HepG2 (cell line): Measurements from ENCODE around the gene ANTXR1. TPM values are rescaled to one million over a fixed set of nuclear protein-coding genes. Genes with fewer than 3 reads are reported as not detected.

Experiments used
- AKNA ChIP-seq: sonication (generic); formaldehyde crosslinking; IDR thresholded peaks from 2 replicates; pipeline ENCODE4 v1.4.0; 2020; ENCODE audit warnings: missing genetic modification reagents, borderline replicate concordance
- DPF2 ChIP-seq: sonication (generic); formaldehyde crosslinking; IDR thresholded peaks from 2 replicates; pipeline ENCODE4 v1.4.0; 2020; ENCODE audit warnings: mild to moderate bottlenecking, low read depth, missing genetic modification reagents, borderline replicate concordance
- ERF ChIP-seq: IDR thresholded peaks from 2 replicates; pipeline ENCODE4 v1.6.1; 2018; ENCODE audit warnings: missing biosample characterization, missing genetic modification reagents
- FOXA1 ChIP-seq, 2 experiments: fragments of 450-650 bp in 1 of 2; sonication (generic) in 1 of 2; formaldehyde crosslinking in 1 of 2; IDR thresholded peaks; 2 replicates each; pipeline versions ENCODE4 v1.4.0 to v1.6.1; 2016 to 2020; ENCODE audit warnings: missing genetic modification reagents in 1 of 2
- GATA4 ChIP-seq: sonication (generic); IDR thresholded peaks from 2 replicates; pipeline ENCODE4 v1.6.1; 2016; ENCODE audit warnings: antibody characterized with exemption, low read depth, borderline replicate concordance
- GFI1 ChIP-seq: sonication (generic); formaldehyde crosslinking; IDR thresholded peaks from 2 replicates; pipeline ENCODE4 v1.5.0; 2020; ENCODE audit warnings: missing genetic modification reagents, mild to moderate bottlenecking, borderline replicate concordance
- HMGXB4 ChIP-seq, 2 experiments: sonication (generic) in 1 of 2; formaldehyde crosslinking in 1 of 2; IDR thresholded peaks; 2 replicates each; pipeline versions ENCODE4 v1.4.0 to v1.6.1; 2018 to 2020; ENCODE audit warnings: missing genetic modification reagents in 2 of 2, borderline replicate concordance in 1 of 2, low read depth in 1 of 2, mild to moderate bottlenecking in 1 of 2, missing biosample characterization in 1 of 2
- KDM1A ChIP-seq: IDR thresholded peaks from 2 replicates; pipeline ENCODE4 v1.6.1; 2016; ENCODE audit warnings: missing compliant biosample characterization
- MYC ChIP-seq: sonication (generic); formaldehyde crosslinking; IDR thresholded peaks from 2 replicates; pipeline ENCODE4 v1.9.0; 2021; ENCODE audit warnings: missing genetic modification reagents, borderline replicate concordance
- YEATS4 ChIP-seq: sonication (generic); formaldehyde crosslinking; IDR thresholded peaks from 2 replicates; pipeline ENCODE4 v1.4.0; 2020; ENCODE audit warnings: missing genetic modification reagents, borderline replicate concordance
- ZBTB20 ChIP-seq: sonication (generic); formaldehyde crosslinking; IDR thresholded peaks from 2 replicates; pipeline ENCODE4 v1.8.1; 2023; ENCODE audit warnings: missing genetic modification reagents, low read depth, mild to moderate bottlenecking, borderline replicate concordance
- ZNF234 ChIP-seq: sonication (generic); formaldehyde crosslinking; conservative IDR thresholded peaks from 2 replicates; pipeline ENCODE4 v1.5.1; 2020; ENCODE audit warnings: mild to moderate bottlenecking, missing genetic modification reagents
- ZNF331 ChIP-seq: sonication (generic); formaldehyde crosslinking; IDR thresholded peaks from 2 replicates; pipeline ENCODE4 v1.4.0; 2020; ENCODE audit warnings: missing genetic modification reagents
- ZNF432 ChIP-seq: sonication (generic); formaldehyde crosslinking; IDR thresholded peaks from 2 replicates; pipeline ENCODE4 v1.5.0; 2020; ENCODE audit warnings: missing genetic modification reagents, mild to moderate bottlenecking, borderline replicate concordance
- ZNF468 ChIP-seq: sonication (generic); formaldehyde crosslinking; IDR thresholded peaks from 2 replicates; pipeline ENCODE4 v1.8.0; 2022; ENCODE audit warnings: mild to moderate bottlenecking, moderate library complexity, missing genetic modification reagents
- ZNF549 ChIP-seq: sonication (generic); formaldehyde crosslinking; IDR thresholded peaks from 2 replicates; pipeline ENCODE4 v1.5.0; 2020; ENCODE audit warnings: missing genetic modification reagents
- polyA plus RNA-seq, 8 experiments: library from polyadenylated mRNA; depleted of rRNA in 3 of 8; stranded (reverse) in 7 of 8; unstranded in 1 of 8; fragments of >200 nt; fragmentation: Illumina TruSeq in 4 of 8; extraction: Trizol in 4 of 8; gene quantifications; 2 replicates each; pipeline versions ENCODE4 v1.2.1 to v1.2.3, GENCODE V29; 2011 to 2016; ENCODE audit warnings: low read depth in 4 of 8, missing spikeins in 1 of 8, mixed read lengths in 1 of 8; ENCODE audit not compliant: insufficient read depth in 1 of 8
- total RNA-seq, 5 experiments: library from RNA; depleted of rRNA; stranded (reverse); fragments of >200 nt; fragmentation: Illumina TruSeq; extraction: Trizol; gene quantifications; 2 replicates each; pipeline ENCODE4 v1.2.3, GENCODE V29; 2016; ENCODE audit warnings: low read depth in 1 of 5
- TF ChIP-seq, protein P1 (sequence below): sonication (generic); formaldehyde crosslinking; conservative IDR thresholded peaks from 2 replicates; pipeline ENCODE4 v1.8.1; 2023; ENCODE audit warnings: missing genetic modification reagents
- TF ChIP-seq, protein P2 (sequence below): IDR thresholded peaks from 2 replicates; pipeline ENCODE4 v1.6.1; 2016; ENCODE audit warnings: low read depth, control low read depth

Gene ANTXR1
- total and polyA plus RNA-seq, 2 of the 13 experiments (the other 11 are each of a cell fraction or from before 2014, with no cell fraction given), result 4.5 to 12.7 TPM

DNA sequence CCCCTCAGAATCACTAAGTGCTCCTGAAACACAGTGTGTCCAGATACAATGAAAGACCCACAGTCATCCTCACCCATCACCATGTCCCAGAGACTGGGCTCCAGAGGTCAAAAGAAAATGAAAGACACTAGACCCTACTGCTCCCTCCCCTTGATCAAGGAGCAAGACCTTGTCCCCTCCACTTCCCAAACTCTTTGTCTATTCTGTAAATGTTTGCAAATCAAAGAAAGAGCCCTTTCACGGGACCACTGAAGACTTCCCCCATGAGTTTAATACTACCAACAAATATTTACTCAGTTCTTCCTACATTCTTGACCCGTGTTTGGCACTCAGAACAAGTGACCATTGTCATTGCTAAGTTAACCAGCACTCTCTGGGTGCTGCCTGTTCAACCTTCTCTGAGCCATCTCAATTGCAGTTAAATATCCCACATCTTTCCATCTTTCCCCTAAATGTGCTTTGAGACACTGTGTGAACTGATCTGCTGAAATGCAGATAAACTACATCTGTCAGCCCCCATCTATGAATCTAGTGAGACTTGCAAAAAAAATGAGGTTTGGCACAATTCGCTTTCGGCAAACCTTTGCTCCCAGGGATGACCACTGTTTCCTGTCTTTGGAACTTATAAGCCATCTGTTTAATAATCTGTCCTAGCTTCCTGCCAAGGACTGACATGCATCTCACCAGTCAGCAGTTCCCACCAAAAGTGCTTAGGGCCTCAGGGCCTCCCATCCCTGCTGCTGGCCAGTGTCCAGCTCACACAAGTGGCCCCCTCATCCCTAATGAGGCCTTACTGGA is 203.8 kb downstream of the ANTXR1 start (continued):
- TF ChIP-seq, protein P1, sequence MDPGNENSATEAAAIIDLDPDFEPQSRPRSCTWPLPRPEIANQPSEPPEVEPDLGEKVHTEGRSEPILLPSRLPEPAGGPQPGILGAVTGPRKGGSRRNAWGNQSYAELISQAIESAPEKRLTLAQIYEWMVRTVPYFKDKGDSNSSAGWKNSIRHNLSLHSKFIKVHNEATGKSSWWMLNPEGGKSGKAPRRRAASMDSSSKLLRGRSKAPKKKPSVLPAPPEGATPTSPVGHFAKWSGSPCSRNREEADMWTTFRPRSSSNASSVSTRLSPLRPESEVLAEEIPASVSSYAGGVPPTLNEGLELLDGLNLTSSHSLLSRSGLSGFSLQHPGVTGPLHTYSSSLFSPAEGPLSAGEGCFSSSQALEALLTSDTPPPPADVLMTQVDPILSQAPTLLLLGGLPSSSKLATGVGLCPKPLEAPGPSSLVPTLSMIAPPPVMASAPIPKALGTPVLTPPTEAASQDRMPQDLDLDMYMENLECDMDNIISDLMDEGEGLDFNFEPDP (CRISPR knock-in tag), result no peak
- peak; percentile 69; the same call in 1 of the 2 replicates for TF ChIP-seq MYC
- TF ChIP-seq, protein P2, sequence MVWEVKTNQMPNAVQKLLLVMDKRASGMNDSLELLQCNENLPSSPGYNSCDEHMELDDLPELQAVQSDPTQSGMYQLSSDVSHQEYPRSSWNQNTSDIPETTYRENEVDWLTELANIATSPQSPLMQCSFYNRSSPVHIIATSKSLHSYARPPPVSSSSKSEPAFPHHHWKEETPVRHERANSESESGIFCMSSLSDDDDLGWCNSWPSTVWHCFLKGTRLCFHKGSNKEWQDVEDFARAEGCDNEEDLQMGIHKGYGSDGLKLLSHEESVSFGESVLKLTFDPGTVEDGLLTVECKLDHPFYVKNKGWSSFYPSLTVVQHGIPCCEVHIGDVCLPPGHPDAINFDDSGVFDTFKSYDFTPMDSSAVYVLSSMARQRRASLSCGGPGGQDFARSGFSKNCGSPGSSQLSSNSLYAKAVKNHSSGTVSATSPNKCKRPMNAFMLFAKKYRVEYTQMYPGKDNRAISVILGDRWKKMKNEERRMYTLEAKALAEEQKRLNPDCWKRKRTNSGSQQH, result no peak
- TF ChIP-seq HMGXB4 (CRISPR knock-in tag; IDR thresholded peaks at IDR 0.05; ENCODE audit: borderline replicate concordance in 1 of 2, low read depth in 1 of 2), result 0 out of 4 replicates have a peak, but pooled peaks of 1 of the 2 experiments have one; percentile 22
- no peak; the same call in 1 of the 2 replicates for TF ChIP-seq ZBTB20 (CRISPR knock-in tag)
- TF ChIP-seq GATA4, result peak; percentile 76; the same call in 1 of the 2 replicates
- TF ChIP-seq AKNA (CRISPR knock-in tag), result no peak
- 0 out of 2 replicates have a peak, but pooled peaks have one; percentile 59 for TF ChIP-seq ERF (CRISPR knock-in tag)
- no peak for TF ChIP-seq ZNF234 (CRISPR knock-in tag)
- TF ChIP-seq GFI1 (CRISPR knock-in tag), result peak; percentile 96
- TF ChIP-seq FOXA1 (IDR thresholded peaks at IDR 0.05), result no peak
- TF ChIP-seq FOXA1 (CRISPR knock-in tag; IDR thresholded peaks at IDR 0.05), result peak; percentile 71
- 0 out of 2 replicates have a peak, but pooled peaks have one; percentile 12 for TF ChIP-seq KDM1A (CRISPR knock-in tag)
- TF ChIP-seq ZNF432, result no peak
- TF ChIP-seq ZNF549 (CRISPR knock-in tag), result 0 out of 2 replicates have a peak, but pooled peaks have one; percentile 50
- peak; percentile 87 for TF ChIP-seq DPF2 (CRISPR knock-in tag)
- TF ChIP-seq YEATS4, result peak; percentile 49; the same call in 1 of the 2 replicates
- TF ChIP-seq ZNF468 (CRISPR knock-in tag), result no peak
- TF ChIP-seq ZNF331, result peak; percentile 71
